HCT116 (cell line): ENCODE measurements around the gene SAMD1.

ENCODE experiments used
- ATF3 ChIP-seq: IDR thresholded peaks from 2 replicates; pipeline ENCODE4 v1.6.1; 2012
- CBX3 ChIP-seq: IDR thresholded peaks from 2 replicates; pipeline ENCODE4 v1.6.1; 2012; ENCODE audit warnings: low read depth
- CTCF ChIP-seq, 3 experiments: fragments of 200-600 bp in 1 of 3; sonication (generic) in 1 of 3; IDR thresholded peaks in 2 of 3; conservative IDR thresholded peaks in 1 of 3; 2 replicates each; pipeline ENCODE4 v1.5.1; 2012 to 2017; ENCODE audit warnings: low read depth in 2 of 3, low read length in 2 of 3, antibody characterized with exemption in 1 of 3, borderline replicate concordance in 1 of 3, control low read depth in 1 of 3, mild to moderate bottlenecking in 1 of 3, mixed read lengths in 1 of 3, mixed run types in 1 of 3, moderate library complexity in 1 of 3; ENCODE audit not compliant: insufficient read depth in 1 of 3
- EZH2 ChIP-seq: fragments of 200-600 bp; sonication (generic); IDR thresholded peaks from 2 replicates; pipeline ENCODE4 v1.6.1; 2017; ENCODE audit warnings: antibody characterized with exemption, mixed run types
- EZH2phosphoT487 ChIP-seq: fragments of 200-600 bp; IDR thresholded peaks from 2 replicates; pipeline ENCODE4 v1.6.1; 2018; ENCODE audit warnings: antibody characterized with exemption, borderline replicate concordance
- FOSL1 ChIP-seq: IDR thresholded peaks from 2 replicates; pipeline ENCODE4 v1.6.1; 2012; ENCODE audit warnings: low read depth
- JUND ChIP-seq: IDR thresholded peaks from 2 replicates; pipeline ENCODE4 v1.6.1; 2012
- MAX ChIP-seq: IDR thresholded peaks from 2 replicates; pipeline ENCODE4 v1.6.1; 2012
- POLR2A ChIP-seq: IDR thresholded peaks from 2 replicates; pipeline ENCODE4 v1.7.0; 2011; ENCODE audit warnings: borderline replicate concordance; ENCODE audit not compliant: insufficient read depth, insufficient read length; ENCODE audit errors: extremely low read depth
- POLR2AphosphoS5 ChIP-seq: IDR thresholded peaks from 2 replicates; pipeline ENCODE4 v1.6.1; 2011; ENCODE audit warnings: mild to moderate bottlenecking, low read depth, low read length, moderate library complexity
- RAD21 ChIP-seq: IDR thresholded peaks from 2 replicates; pipeline ENCODE4 v1.6.1; 2012; ENCODE audit warnings: low read depth, mild to moderate bottlenecking
- SRF ChIP-seq: IDR thresholded peaks from 2 replicates; pipeline ENCODE4 v1.6.1; 2012; ENCODE audit warnings: low read depth
- TCF7L2 ChIP-seq: IDR thresholded peaks from 2 replicates; pipeline ENCODE4 v1.7.0; 2011; ENCODE audit warnings: borderline replicate concordance, inconsistent platforms; ENCODE audit not compliant: insufficient read depth, insufficient read length; ENCODE audit errors: extremely low read depth
- ZBTB33 ChIP-seq: IDR thresholded peaks from 2 replicates; pipeline ENCODE4 v1.6.1; 2011; ENCODE audit warnings: mild to moderate bottlenecking, low read length, moderate library complexity; ENCODE audit not compliant: insufficient replicate concordance; ENCODE audit errors: extremely low read depth

GRCh38 chr19:14066134-14066533, 24.4 kb downstream of the SAMD1 start:
- TF ChIP-seq CTCF (IDR thresholded peaks at IDR 0.05 in 2 of 3, conservative IDR thresholded peaks at IDR 0.05 in 1 of 3; ENCODE audit: borderline replicate concordance in 1 of 3, insufficient read depth in 1 of 3, low read depth in 2 of 3, low read length in 2 of 3): no peak
- no peak for TF ChIP-seq POLR2AphosphoS5
- TF ChIP-seq SRF: no peak
- TF ChIP-seq ZBTB33: no peak
- TF ChIP-seq RAD21: no peak
- TF ChIP-seq MAX: no peak
- TF ChIP-seq EZH2: no peak
- no peak for TF ChIP-seq JUND
- no peak for TF ChIP-seq POLR2A
- TF ChIP-seq ATF3: no peak
- no peak for TF ChIP-seq FOSL1
- TF ChIP-seq TCF7L2: no peak
- TF ChIP-seq EZH2phosphoT487: no peak
- TF ChIP-seq CBX3: no peak
